DND-41 (cell line): ENCODE data around the gene SAT2.

Experiments used
- EZH2 ChIP-seq: IDR thresholded peaks from 3 replicates; pipeline ENCODE4 v1.6.1; 2012; ENCODE audit warnings: borderline replicate concordance, low read depth, mild to moderate bottlenecking, moderate library complexity, low read length, inconsistent platforms; ENCODE audit not compliant: severe bottlenecking
- TF ChIP-seq, protein P1 (sequence below): IDR thresholded peaks from 2 replicates; pipeline ENCODE4 v1.5.1; 2012; ENCODE audit warnings: borderline replicate concordance, low read length, moderate library complexity, mild to moderate bottlenecking; ENCODE audit not compliant: poor library complexity, severe bottlenecking; ENCODE audit errors: extremely low read depth

GRCh38 chr17:7618608-7619007 is 9.0 kb downstream of the SAT2 start:
- no peak for TF ChIP-seq EZH2
- TF ChIP-seq, protein P1, sequence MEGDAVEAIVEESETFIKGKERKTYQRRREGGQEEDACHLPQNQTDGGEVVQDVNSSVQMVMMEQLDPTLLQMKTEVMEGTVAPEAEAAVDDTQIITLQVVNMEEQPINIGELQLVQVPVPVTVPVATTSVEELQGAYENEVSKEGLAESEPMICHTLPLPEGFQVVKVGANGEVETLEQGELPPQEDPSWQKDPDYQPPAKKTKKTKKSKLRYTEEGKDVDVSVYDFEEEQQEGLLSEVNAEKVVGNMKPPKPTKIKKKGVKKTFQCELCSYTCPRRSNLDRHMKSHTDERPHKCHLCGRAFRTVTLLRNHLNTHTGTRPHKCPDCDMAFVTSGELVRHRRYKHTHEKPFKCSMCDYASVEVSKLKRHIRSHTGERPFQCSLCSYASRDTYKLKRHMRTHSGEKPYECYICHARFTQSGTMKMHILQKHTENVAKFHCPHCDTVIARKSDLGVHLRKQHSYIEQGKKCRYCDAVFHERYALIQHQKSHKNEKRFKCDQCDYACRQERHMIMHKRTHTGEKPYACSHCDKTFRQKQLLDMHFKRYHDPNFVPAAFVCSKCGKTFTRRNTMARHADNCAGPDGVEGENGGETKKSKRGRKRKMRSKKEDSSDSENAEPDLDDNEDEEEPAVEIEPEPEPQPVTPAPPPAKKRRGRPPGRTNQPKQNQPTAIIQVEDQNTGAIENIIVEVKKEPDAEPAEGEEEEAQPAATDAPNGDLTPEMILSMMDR: no peak
